Peyer's patch (tissue), 4 donors: ENCODE data around the gene PLAU.

ENCODE experiments used
- CTCF ChIP-seq, 6 experiments: fragments of 450-650 bp in 4 of 6; fragments of 200-600 bp in 2 of 6; sonication (generic) in 1 of 6; IDR thresholded peaks; one replicate each; pipeline ENCODE4 v1.5.1; 2017 to 2019; ENCODE audit warnings: antibody characterized with exemption in 6 of 6, mild to moderate bottlenecking in 3 of 6, moderate library complexity in 1 of 6
- POLR2A ChIP-seq, 2 donors: fragments of 450-650 bp; IDR thresholded peaks; one replicate each; pipeline ENCODE4 v1.5.1; 2017; ENCODE audit warnings: antibody characterized with exemption in 2 of 2, mild to moderate bottlenecking in 2 of 2, moderate library complexity in 2 of 2

- TF ChIP-seq CTCF (IDR thresholded peaks at IDR 0.05) = no peak
- TF ChIP-seq POLR2A (IDR thresholded peaks at IDR 0.05) = no peak
Observed at GRCh38 chr10:73894245-73894971, 16.5 kb upstream of the PLAU start.
